PC-9 (cell line): ENCODE data around the gene SLAMF6.
"Not testable (repeated sequence)": the region's sequence is repeated elsewhere in the genome, so short reads cannot be mapped to it uniquely, and the experiment has no call there.

Experiments used
- CTCF ChIP-seq: fragments of 200-600 bp; sonication (generic); conservative IDR thresholded peaks from 2 replicates; pipeline ENCODE4 v1.6.1; 2017; ENCODE audit warnings: mixed run types, antibody characterized with exemption, mild to moderate bottlenecking, moderate library complexity
- EZH2 ChIP-seq: fragments of 200-600 bp; sonication (generic); IDR thresholded peaks from 2 replicates; pipeline ENCODE4 v1.8.0; 2017; ENCODE audit warnings: antibody characterized with exemption, low read depth

GRCh38 chr1:160559437-160559836 lies 36.4 kb upstream of the SLAMF6 start:
- not testable (repeated sequence) for TF ChIP-seq EZH2, CTCF
